Thoracic aorta (tissue), 2 donors: Measurements from ENCODE around the gene NAT8L. TPM values are rescaled to one million over a fixed set of nuclear protein-coding genes. Genes with fewer than 3 reads are reported as not detected.

Experiments used
- ATAC-seq: fragments of 150-250 bp; one replicate; pipeline ENCODE4 v1.8.0; 2017; ENCODE audit warnings: low read depth; ENCODE audit not compliant: insufficient number of reproducible peaks, low FRiP score
- DNase-seq: peaks from one replicate; pipeline ENCODE4 v3.0.0-alpha.2; 2020; ENCODE audit warnings: low spot score
- H3K27ac ChIP-seq, 2 donors: fragments of 200-600 bp; sonication (generic); 1 replicate in 1 of 2; 2 replicates in 1 of 2; pipeline ENCODE4 v1.5.1; 2016; ENCODE audit warnings: mild to moderate bottlenecking in 2 of 2, moderate library complexity in 2 of 2
- H3K27me3 ChIP-seq: fragments of 200-600 bp; sonication (generic); replicated peaks from 2 replicates; pipeline ENCODE4 v1.6.0; 2016; ENCODE audit warnings: mild to moderate bottlenecking; ENCODE audit not compliant: insufficient read depth
- H3K36me3 ChIP-seq: fragments of 200-600 bp; sonication (generic); one replicate; pipeline ENCODE4 v1.5.1; 2016
- H3K4me1 ChIP-seq, 2 donors: fragments of 200-600 bp; sonication (generic); 1 replicate in 1 of 2; 2 replicates in 1 of 2; pipeline versions ENCODE4 v1.5.1 to v1.6.0; 2016; ENCODE audit warnings: low read depth in 2 of 2, mild to moderate bottlenecking in 1 of 2; ENCODE audit not compliant: control insufficient read depth in 1 of 2
- H3K4me3 ChIP-seq: fragments of 200-600 bp; sonication (generic); 2 replicates; pipeline ENCODE4 v1.5.1; 2016; ENCODE audit warnings: mild to moderate bottlenecking
- H3K9me3 ChIP-seq: fragments of 200-600 bp; sonication (generic); 2 replicates; pipeline ENCODE4 v1.5.1; 2016
- total RNA-seq, 2 donors: library from RNA; depleted of rRNA; stranded (reverse); fragments of >200 nt; gene quantifications; one replicate each; pipeline versions ENCODE4 v1.1.0 to v1.2.3, GENCODE V29; 2016
- TF ChIP-seq, protein P1 (sequence below): fragments of 200-600 bp; sonication (generic); IDR thresholded peaks from one replicate; pipeline ENCODE4 v1.5.1; 2019; ENCODE audit warnings: antibody characterized with exemption

The NAT8L gene
- total RNA-seq, 2 donors from 2014 or later, result under 0.01 TPM; not detected in 1

- ATAC-seq (no peak), DNase-seq (no peak)
- Histone ChIP-seq H3K9me3 (no peaks in the 10 kb centered on the region), H3K27ac (no peak overlapping the region), H3K27me3 (no peaks in the 10 kb centered on the region), H3K4me3 (no peak overlapping the region), H3K36me3 (no peaks in the 10 kb centered on the region), H3K4me1 (no peaks in the 10 kb centered on the region)
- TF ChIP-seq, protein P1, sequence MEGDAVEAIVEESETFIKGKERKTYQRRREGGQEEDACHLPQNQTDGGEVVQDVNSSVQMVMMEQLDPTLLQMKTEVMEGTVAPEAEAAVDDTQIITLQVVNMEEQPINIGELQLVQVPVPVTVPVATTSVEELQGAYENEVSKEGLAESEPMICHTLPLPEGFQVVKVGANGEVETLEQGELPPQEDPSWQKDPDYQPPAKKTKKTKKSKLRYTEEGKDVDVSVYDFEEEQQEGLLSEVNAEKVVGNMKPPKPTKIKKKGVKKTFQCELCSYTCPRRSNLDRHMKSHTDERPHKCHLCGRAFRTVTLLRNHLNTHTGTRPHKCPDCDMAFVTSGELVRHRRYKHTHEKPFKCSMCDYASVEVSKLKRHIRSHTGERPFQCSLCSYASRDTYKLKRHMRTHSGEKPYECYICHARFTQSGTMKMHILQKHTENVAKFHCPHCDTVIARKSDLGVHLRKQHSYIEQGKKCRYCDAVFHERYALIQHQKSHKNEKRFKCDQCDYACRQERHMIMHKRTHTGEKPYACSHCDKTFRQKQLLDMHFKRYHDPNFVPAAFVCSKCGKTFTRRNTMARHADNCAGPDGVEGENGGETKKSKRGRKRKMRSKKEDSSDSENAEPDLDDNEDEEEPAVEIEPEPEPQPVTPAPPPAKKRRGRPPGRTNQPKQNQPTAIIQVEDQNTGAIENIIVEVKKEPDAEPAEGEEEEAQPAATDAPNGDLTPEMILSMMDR, result no peak
Observed at GRCh38 chr4:2092669-2093053, 33.5 kb downstream of the NAT8L start.

DNA sequence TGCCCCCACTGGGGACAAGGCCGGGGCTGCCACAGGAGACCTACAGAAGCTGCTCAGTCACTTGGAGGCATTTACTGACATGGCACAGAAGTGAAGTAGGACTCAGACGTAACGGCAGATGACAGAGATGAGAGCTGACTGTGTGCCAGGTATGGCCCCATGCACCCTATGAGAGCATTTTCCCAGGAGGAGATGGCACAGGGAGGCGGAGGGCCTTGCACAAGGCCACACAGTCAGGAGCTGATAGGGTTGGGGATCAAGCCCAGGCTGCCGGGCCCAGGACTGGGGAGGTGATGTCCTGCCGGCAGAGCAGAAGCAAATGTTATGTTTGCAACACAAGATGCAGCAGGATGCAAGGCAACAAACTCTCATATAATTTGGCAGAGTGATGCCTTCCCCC, 34.1 kb downstream of the NAT8L start:
- Histone ChIP-seq H3K9me3 (no peaks in the 10 kb centered on the region), H3K27me3 (no peaks in the 10 kb centered on the region), H3K4me3 (no peak overlapping the region), H3K27ac (no peak overlapping the region), H3K4me1 (no peaks in the 10 kb centered on the region), H3K36me3 (no peaks in the 10 kb centered on the region)
- ATAC-seq, result no peak
- no peak for DNase-seq
- TF ChIP-seq, protein P1, result no peak

GRCh38 chr4:2094545-2094944, 35.4 kb downstream of the NAT8L start:
- Histone ChIP-seq H3K36me3 (no peaks in the 10 kb centered on the region), H3K4me1 (no peaks in the 10 kb centered on the region), H3K27ac (no peak overlapping the region), H3K9me3 (no peaks in the 10 kb centered on the region), H3K27me3 (no peaks in the 10 kb centered on the region), H3K4me3 (no peak overlapping the region)
- TF ChIP-seq, protein P1, result no peak
- ATAC-seq (no peak), DNase-seq (no peak)

DNA sequence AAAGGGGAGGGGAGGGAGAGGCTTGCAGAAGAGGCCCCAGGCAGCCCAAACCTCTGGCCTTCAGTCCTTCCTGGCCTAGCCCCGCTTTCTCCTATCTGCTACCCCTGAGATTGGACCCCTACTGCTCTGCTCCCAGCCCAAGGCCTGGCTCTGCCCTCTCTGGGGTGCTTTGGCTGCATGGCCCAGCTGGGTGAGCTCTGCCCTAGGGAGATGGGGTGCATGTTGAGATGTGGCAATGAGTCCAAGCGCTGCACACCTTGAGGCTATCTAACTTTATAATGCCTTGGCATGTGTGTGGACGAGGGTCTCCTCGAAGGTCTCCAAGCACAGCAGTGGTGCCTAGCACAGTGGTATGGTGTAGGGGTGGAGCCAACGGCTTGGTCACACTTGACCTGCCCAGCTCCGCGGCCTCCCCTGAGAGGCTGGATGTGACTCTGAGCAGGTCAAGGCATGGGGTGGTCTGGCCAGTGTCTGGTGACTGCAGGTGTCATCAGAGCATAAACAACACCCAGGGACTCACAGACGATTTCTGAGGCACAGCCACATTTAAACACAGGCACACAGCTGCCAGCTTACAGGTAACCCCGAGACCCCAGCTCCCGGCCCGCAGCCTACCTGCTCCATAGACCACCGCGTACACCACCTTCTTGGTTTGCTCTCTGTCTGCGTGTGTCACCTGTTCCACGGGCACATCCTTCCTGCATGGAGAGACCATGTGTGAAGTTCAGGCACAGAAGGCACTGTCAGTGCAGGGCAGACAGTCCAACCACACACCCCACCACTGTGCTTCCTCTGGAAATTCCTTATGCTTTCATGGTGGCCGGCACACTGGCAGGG, 36.3 kb downstream of the NAT8L start:
- H3K9me3 ChIP-seq, result no peaks in the 10 kb centered on the region
- ATAC-seq, result no peak
- no peaks in the 10 kb centered on the region for H3K4me1 ChIP-seq
- H3K27ac ChIP-seq, result no peak overlapping the region
- H3K4me3 ChIP-seq, result no peak overlapping the region
- H3K36me3 ChIP-seq, result no peaks in the 10 kb centered on the region
- no peaks in the 10 kb centered on the region for H3K27me3 ChIP-seq
- TF ChIP-seq, protein P1, result no peak
- no peak for DNase-seq

- DNase-seq, result no peak
- H3K4me1 ChIP-seq, result no peaks in the 10 kb centered on the region
- no peaks in the 10 kb centered on the region for H3K36me3 ChIP-seq
- TF ChIP-seq, protein P1, result no peak
- no peak for ATAC-seq
- H3K27ac ChIP-seq, result no peak overlapping the region
- no peaks in the 10 kb centered on the region for H3K9me3 ChIP-seq
- H3K27me3 ChIP-seq, result no peaks in the 10 kb centered on the region
- no peak overlapping the region for H3K4me3 ChIP-seq
Observed at GRCh38 chr4:2096073-2096609, 37.0 kb downstream of the NAT8L start.
